OCI-LY3 (cell line): ENCODE measurements around the gene VPS13D.

Experiments used
- CTCF ChIP-seq: fragments of 200-600, 300-600 bp; sonication (generic); IDR thresholded peaks from 2 replicates; pipeline ENCODE4 v1.5.1; 2014; ENCODE audit warnings: antibody characterized with exemption, low read length, low read depth
- EZH2phosphoT487 ChIP-seq: fragments of 200-600 bp; shearing (Covaris generic); IDR thresholded peaks from 2 replicates; pipeline ENCODE4 v1.6.1; 2018; ENCODE audit warnings: antibody characterized with exemption, mixed run types, low read depth

GRCh38 chr1:12506281-12507280 lies 276.8 kb downstream of the VPS13D start:
- TF ChIP-seq CTCF (no peak), EZH2phosphoT487 (no peak)
